Measurements from ENCODE around the gene TUBB2B.

DNA sequence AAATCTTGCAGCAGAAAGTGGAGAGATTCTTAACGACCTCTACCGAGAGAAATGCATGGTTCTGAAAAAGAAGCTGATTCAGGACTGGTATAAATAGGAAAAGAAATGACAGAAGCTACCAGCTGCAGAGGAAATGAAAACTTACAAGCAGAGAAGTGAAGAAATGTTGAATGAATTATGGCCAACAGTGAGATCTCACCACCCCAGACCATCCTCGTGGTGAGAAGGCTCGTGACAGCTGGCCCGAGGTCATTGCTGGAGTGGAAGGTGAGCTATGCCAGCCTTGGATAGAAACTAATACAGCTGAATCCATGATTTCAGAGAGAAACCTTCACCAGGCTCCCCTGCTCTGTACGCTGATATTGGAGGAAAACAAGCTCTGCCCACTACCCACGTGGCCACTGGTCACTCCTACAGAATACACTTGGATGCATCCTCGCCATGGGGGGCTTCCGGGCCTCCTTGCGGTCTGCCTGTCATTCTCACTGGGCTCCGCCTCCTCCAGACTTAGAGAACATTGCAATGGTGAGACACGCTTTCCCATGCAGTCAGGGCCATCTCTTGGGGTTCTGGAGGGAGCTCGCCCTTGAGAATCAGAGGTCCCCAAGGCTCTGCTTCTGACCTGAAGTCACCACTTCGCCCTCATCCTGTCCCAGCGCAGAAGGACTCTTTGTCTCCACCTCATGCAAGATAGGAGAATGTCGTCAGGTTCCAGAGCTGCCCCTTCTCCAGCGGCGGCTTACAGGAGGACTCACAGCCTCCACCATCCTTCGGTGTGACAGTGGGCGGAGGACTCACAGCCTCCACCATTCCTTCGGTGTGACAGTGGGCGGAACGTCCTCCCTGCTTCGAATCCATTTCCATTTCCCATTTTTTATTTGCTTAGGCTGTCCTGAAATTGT lies 10.6 kb upstream of the TUBB2B start:
- no peak for TF ChIP-seq L3MBTL2 (conservative IDR thresholded peaks at IDR 0.05)
- no peak for TF ChIP-seq LEF1 (IDR thresholded peaks at IDR 0.05; ENCODE audit: borderline replicate concordance)
- no peak for TF ChIP-seq ZNF384 (IDR thresholded peaks at IDR 0.05)
- TF ChIP-seq NFRKB (IDR thresholded peaks at IDR 0.05): no peak
